Measurements from ENCODE around the gene MESP2.

Gene MESP2

DNA sequence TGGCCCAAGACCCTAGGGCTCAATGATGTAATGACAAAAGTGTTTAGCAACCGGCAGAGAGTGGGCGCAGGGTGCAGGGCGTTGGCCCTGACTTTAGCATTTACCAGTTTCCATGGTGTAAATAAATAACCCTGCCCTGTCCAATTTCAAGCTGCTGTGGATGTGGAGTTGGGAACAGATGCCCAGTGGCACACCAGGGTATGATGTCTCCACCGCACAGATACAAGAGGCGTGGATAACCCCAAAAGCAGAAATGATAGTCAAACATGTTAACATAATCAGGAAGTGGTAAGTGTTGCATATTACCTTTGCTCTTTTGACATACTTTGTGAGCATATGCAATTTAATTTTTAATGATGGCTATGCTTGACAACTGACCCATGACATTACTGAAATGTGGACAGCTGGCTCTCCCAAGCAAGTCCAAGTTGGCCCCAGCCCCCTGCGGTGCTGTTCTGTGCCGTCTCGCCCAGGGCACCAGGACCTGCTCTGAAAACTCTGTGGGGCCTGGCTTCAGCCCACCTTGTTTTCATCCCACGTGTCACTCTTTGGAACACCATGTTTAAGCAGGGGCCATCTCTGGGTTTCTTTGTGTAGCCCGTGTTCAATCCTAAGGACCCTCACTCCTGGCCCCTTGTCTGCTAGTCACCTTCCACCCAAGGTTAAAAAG, 49.3 kb downstream of the MESP2 start:
- no peak overlapping the region for H3K27ac Mint-ChIP-seq
- H3K4me3 Mint-ChIP-seq: no peak overlapping the region
- H3K36me3 Mint-ChIP-seq: no peaks in the 10 kb centered on the region
- peaks cover 5% of the 10 kb centered on the region for H3K27me3 Mint-ChIP-seq
- H3K9me3 Mint-ChIP-seq: no peaks in the 10 kb centered on the region
- no peaks in the 10 kb centered on the region for H3K4me1 Mint-ChIP-seq

DNA sequence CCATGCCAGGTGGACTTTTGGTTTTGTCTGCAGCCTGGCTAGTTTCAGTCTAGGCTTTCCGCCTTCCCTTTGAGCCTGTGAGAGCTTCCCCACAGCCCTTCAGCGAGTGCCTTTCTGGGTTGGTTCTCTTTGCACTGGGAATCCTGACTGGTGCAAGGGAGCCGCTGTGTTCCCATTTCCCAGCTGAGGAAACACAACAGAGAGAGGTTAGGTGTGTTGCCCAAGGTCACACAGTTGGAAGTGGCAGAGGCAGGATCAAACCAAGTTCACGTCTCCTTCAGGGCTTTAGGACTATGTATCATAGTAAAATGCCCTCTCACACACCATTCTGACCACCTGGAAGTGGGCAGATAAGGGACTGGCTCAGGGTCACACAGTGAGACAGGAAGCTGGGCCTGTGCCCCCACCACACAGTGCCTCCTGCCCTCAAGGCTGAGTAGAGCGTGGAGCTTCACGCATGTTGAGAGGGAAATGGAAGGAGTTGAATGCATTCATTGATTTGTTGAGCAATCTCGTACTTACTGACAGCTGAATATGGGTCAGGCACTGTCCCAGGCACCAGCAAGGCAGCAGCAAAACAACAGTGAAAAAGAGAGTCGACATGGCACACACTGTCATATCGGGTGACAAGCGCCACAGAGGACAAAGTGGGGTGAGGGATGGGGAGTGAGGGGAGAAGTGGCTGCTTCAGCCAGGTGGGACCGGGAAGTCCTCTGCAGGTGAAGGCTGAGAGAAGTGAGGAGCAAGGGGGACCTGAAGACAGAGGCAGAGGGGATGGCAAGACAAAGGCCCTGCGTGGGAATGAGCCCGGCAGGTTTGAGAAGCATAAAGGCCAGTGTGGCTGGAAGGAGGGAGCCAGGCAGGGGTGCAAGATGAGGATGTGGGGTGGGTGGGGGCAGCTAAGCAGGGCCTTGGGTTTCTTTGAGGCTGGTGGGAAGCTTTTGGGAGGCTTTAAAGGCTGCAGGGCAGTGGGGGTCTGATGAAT, 50.8 kb downstream of the MESP2 start:
- no peaks in the 10 kb centered on the region for H3K36me3 Mint-ChIP-seq
- no peak overlapping the region for H3K4me3 Mint-ChIP-seq
- no peaks in the 10 kb centered on the region for H3K4me1 Mint-ChIP-seq
- H3K27me3 Mint-ChIP-seq: peaks cover 3% of the 10 kb centered on the region
- no peaks in the 10 kb centered on the region for H3K9me3 Mint-ChIP-seq
- H3K27ac Mint-ChIP-seq: peak overlapping the region; percentile 23

DNA sequence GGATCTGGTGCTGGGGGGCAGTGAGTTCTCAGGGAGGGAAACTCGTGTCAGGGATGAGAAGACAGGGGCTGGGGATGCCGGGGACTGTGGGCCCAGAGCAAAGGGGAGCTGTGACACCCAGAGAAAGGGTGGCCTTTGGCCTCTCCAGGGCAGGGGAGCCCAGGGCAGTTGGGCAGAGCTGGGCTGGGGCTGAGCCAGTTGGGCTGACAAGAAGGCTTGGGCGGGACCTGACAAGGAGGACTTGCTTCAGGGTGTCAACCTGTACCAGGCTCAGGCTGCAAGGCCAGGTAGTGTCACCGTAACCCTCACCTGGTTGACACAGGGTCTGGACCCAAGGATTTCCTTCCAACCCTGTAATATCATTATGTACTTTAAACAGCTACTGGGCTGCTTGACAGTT, 51.7 kb downstream of the MESP2 start:
- Mint-ChIP-seq H3K27me3 (no peaks in the 10 kb centered on the region), H3K9me3 (no peaks in the 10 kb centered on the region), H3K27ac (no peak overlapping the region), H3K4me3 (no peak overlapping the region), H3K36me3 (no peaks in the 10 kb centered on the region), H3K4me1 (no peaks in the 10 kb centered on the region)
